HepG2 (cell line): ENCODE data around the gene NREP.

Experiments used
- ASH2L ChIP-seq: fragments of 300-600, 200-600 bp; sonication (generic); IDR thresholded peaks from 2 replicates; pipeline ENCODE4 v1.7.0; 2017; ENCODE audit warnings: low read depth, mild to moderate bottlenecking, moderate library complexity, mixed read lengths, low read length; ENCODE audit not compliant: insufficient read length
- CAMTA2 ChIP-seq: sonication (generic); formaldehyde crosslinking; IDR thresholded peaks from 2 replicates; pipeline ENCODE4 v1.4.0; 2020; ENCODE audit warnings: mild to moderate bottlenecking, missing genetic modification reagents, borderline replicate concordance
- CCAR2 ChIP-seq: fragments of 200-400 bp; formaldehyde crosslinking; optimal IDR thresholded peaks from 2 replicates; pipeline ENCODE3; 2018; ENCODE audit warnings: low read depth, mild to moderate bottlenecking, low read length, moderate library complexity
- EZH2 ChIP-seq: conservative IDR thresholded peaks from 2 replicates; pipeline ENCODE4 v1.6.1; 2012; ENCODE audit warnings: mild to moderate bottlenecking, low read depth, low read length, moderate library complexity
- PRPF4 ChIP-seq: fragments of 200-400 bp; formaldehyde crosslinking; IDR thresholded peaks from 2 replicates; pipeline ENCODE4 v1.6.1; 2016; ENCODE audit warnings: low read length, low read depth; ENCODE audit not compliant: poor library complexity, severe bottlenecking
- RNF2 ChIP-seq: fragments of 450-650 bp; conservative IDR thresholded peaks from 2 replicates; pipeline ENCODE4 v1.6.1; 2016; ENCODE audit warnings: low read depth
- ZNF781 ChIP-seq: sonication (generic); formaldehyde crosslinking; IDR thresholded peaks from 2 replicates; pipeline ENCODE4 v1.5.1; 2020; ENCODE audit warnings: borderline replicate concordance, mild to moderate bottlenecking, missing genetic modification reagents; ENCODE audit errors: not compliant biosample characterization
- ZNF878 ChIP-seq: sonication (generic); formaldehyde crosslinking; IDR thresholded peaks from 2 replicates; pipeline ENCODE4 v1.8.1; 2023; ENCODE audit warnings: mild to moderate bottlenecking, missing genetic modification reagents, moderate library complexity
- TF ChIP-seq, protein P1 (sequence below): sonication (generic); formaldehyde crosslinking; IDR thresholded peaks from 2 replicates; pipeline ENCODE4 v1.5.0; 2020; ENCODE audit warnings: mild to moderate bottlenecking, missing genetic modification reagents, moderate library complexity
- TF ChIP-seq, protein P2 (sequence below): sonication (generic); formaldehyde crosslinking; IDR thresholded peaks from 2 replicates; pipeline ENCODE4 v1.4.0; 2020; ENCODE audit warnings: missing genetic modification reagents
- TF ChIP-seq, protein P3 (sequence below): IDR thresholded peaks from 2 replicates; pipeline ENCODE4 v1.6.1; 2012; ENCODE audit warnings: inconsistent platforms

DNA sequence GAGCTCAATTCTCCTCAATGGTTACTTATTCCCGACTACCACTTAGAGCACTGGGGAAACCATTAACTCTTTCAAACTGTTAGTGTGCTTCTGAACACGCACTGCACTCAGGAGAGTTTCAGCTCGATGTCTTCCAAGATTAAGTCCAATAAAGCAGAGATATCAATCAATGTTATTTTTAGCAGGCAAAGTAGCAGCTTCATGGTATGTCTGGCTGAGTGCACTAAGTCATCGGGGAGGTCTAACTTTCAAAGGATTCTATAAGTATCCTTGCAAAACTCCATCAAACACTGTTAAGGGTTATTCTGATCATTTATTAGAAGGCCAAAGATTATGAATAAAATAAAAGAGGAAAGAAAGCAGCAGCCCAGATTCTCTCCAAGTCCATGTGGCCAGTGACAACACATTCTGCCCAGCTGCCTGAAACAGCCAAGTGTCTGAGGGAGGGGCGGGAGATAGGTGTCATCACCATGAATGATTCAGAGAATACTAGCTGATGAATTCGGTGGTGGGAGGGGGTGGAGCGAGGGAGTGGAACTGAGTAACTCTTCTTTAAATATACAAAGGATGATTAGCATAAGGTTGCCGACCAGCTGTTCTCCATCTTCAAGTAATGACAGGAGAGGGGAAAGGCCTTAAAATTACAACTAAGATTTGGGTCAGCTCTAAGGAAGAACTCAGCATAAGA, 21.3 kb downstream of the NREP start:
- TF ChIP-seq CCAR2 (no peak), ZNF878 (CRISPR knock-in tag) (no peak), CAMTA2 (no peak), PRPF4 (no peak), RNF2 (no peak), ASH2L (no peak), EZH2 (no peak), ZNF781 (CRISPR knock-in tag) (no peak)
- TF ChIP-seq, protein P1, sequence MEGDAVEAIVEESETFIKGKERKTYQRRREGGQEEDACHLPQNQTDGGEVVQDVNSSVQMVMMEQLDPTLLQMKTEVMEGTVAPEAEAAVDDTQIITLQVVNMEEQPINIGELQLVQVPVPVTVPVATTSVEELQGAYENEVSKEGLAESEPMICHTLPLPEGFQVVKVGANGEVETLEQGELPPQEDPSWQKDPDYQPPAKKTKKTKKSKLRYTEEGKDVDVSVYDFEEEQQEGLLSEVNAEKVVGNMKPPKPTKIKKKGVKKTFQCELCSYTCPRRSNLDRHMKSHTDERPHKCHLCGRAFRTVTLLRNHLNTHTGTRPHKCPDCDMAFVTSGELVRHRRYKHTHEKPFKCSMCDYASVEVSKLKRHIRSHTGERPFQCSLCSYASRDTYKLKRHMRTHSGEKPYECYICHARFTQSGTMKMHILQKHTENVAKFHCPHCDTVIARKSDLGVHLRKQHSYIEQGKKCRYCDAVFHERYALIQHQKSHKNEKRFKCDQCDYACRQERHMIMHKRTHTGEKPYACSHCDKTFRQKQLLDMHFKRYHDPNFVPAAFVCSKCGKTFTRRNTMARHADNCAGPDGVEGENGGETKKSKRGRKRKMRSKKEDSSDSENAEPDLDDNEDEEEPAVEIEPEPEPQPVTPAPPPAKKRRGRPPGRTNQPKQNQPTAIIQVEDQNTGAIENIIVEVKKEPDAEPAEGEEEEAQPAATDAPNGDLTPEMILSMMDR (CRISPR knock-in tag) = no peak
- TF ChIP-seq, protein P2, sequence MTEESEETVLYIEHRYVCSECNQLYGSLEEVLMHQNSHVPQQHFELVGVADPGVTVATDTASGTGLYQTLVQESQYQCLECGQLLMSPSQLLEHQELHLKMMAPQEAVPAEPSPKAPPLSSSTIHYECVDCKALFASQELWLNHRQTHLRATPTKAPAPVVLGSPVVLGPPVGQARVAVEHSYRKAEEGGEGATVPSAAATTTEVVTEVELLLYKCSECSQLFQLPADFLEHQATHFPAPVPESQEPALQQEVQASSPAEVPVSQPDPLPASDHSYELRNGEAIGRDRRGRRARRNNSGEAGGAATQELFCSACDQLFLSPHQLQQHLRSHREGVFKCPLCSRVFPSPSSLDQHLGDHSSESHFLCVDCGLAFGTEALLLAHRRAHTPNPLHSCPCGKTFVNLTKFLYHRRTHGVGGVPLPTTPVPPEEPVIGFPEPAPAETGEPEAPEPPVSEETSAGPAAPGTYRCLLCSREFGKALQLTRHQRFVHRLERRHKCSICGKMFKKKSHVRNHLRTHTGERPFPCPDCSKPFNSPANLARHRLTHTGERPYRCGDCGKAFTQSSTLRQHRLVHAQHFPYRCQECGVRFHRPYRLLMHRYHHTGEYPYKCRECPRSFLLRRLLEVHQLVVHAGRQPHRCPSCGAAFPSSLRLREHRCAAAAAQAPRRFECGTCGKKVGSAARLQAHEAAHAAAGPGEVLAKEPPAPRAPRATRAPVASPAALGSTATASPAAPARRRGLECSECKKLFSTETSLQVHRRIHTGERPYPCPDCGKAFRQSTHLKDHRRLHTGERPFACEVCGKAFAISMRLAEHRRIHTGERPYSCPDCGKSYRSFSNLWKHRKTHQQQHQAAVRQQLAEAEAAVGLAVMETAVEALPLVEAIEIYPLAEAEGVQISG = no peak
- TF ChIP-seq, protein P3, sequence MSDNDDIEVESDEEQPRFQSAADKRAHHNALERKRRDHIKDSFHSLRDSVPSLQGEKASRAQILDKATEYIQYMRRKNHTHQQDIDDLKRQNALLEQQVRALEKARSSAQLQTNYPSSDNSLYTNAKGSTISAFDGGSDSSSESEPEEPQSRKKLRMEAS = no peak
